Measurements from ENCODE around the gene ATP8B4.
"Not testable (repeated sequence)": the region's sequence is repeated elsewhere in the genome, so short reads cannot be mapped to it uniquely, and the experiment has no call there.

The ATP8B4 gene

GRCh38 chr15:50140983-50141382 is 21.9 kb upstream of the ATP8B4 start:
- H3K4me3 ChIP-seq (ENCODE audit: low read length): no peak overlapping the region
- DNase-seq (ENCODE audit: low read depth, low spot score): no peak

- no peak overlapping the region for H3K4me3 ChIP-seq (ENCODE audit: low read length)
- no peak for DNase-seq (ENCODE audit: low read depth, low spot score)
These were observed 21.1 kb upstream of the ATP8B4 start for GRCh38 chr15:50140098-50140497.

DNA sequence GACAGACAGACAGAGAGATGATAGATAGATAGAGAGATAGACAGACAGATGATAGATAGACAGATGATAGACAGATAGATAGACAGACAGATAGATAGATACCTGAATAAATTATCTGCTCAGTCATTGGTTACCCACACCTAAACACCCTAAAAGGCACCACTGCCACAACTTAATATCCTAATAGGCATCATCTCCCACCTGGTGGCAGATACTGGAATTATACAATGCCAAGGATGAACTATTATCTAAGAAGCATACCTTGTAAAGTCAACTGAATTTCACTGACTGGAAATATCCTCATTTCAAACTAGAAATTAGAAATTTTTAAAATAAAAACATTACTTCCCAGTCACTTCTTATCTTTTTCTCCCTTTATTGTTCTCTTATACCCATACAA is 19.4 kb upstream of the ATP8B4 start:
- no peak for DNase-seq (ENCODE audit: low read depth, low spot score)
- H3K4me3 ChIP-seq (ENCODE audit: low read length): no peak overlapping the region

DNA sequence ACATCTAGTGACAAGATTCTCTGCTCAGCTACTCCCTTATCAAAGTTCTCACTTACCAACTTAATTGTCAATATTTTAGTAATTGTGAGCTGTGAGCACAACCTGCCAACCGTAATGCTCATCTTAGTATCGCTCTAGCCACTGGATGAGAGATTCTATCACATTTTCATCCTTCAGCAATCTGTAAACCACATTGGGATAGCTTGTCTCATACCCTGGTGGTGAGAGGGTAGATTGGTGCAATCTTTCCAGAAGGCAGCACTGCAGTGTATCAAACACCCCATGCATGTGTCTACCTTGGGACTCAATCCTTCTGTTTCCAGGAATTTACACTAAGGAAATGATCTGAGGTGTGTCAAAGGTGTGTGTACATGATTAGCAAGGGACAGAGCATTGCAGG is 18.9 kb upstream of the ATP8B4 start:
- no peak for DNase-seq (ENCODE audit: low read depth, low spot score)
- H3K4me3 ChIP-seq (ENCODE audit: low read length): no peak overlapping the region

- DNase-seq (ENCODE audit: low read depth, low spot score): no peak
- H3K4me3 ChIP-seq (ENCODE audit: low read length): no peak overlapping the region
These were observed 18.3 kb upstream of the ATP8B4 start for GRCh38 chr15:50137330-50137761.

- no peak for DNase-seq (ENCODE audit: low read depth, low spot score)
- H3K4me3 ChIP-seq (ENCODE audit: low read length): no peak overlapping the region
These were observed 16.1 kb upstream of the ATP8B4 start for GRCh38 chr15:50135031-50135551.

DNA sequence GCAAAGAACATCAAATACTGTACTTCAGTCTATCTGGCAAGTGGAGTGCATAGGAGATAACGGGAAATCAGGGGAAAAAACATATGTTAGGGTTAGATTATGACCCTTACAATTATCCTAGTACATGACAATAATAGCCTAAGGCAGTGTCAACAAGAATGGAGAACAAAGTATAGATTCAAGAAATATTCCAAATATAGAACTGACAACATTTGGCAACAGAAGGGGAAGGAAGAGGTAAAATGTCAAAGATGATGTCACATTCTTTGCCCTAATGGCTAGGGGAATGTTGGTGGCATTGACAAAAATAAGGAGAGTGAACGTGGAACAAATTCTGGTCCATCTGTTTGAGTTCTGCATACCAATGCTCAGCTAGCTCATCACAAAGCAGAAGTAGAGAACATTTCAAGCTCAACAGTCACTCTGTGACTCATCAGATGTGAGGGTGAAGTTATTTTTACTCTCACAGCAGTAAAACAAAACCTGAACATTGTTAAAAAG is 15.5 kb upstream of the ATP8B4 start:
- no peak overlapping the region for H3K4me3 ChIP-seq (ENCODE audit: low read length)
- DNase-seq (ENCODE audit: low read depth, low spot score): no peak

DNA sequence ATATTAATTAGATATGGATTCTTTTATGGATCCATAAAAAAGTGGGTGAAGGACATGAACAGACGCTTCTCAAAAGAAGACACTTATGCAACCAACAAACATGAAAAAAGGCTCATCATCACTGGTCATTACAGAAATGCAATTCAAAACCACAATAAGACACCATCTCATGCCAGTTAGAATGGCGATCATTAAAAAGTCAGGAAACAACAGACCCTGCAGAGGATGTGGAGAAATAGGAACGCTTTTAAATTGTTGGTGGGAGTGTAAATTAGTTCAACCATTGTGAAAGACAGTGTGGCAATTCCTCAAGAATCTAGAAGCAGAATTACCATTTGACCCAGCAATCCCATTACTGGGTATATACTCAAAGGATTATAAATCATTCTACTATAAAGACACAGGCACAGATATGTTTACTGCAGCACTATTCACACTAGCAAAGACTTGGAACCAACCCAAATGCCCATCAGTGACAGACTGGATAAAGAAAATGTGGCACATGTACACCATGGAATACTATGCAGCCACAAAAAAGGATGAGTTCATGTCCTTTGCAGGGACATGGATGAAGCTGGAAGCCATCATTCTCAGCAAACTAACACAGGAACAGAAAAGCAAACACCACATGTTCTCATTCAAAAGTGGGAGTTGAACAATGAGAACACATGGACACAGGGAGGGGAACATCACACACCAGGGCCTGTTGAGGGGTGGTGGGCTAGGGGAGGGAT is 13.4 kb upstream of the ATP8B4 start:
- H3K4me3 ChIP-seq (ENCODE audit: low read length); DNase-seq (ENCODE audit: low read depth, low spot score): not testable (repeated sequence)

GRCh38 chr15:50131617-50132016 is 12.6 kb upstream of the ATP8B4 start:
- DNase-seq (ENCODE audit: low read depth, low spot score): no peak
- no peak overlapping the region for H3K4me3 ChIP-seq (ENCODE audit: low read length)

DNA sequence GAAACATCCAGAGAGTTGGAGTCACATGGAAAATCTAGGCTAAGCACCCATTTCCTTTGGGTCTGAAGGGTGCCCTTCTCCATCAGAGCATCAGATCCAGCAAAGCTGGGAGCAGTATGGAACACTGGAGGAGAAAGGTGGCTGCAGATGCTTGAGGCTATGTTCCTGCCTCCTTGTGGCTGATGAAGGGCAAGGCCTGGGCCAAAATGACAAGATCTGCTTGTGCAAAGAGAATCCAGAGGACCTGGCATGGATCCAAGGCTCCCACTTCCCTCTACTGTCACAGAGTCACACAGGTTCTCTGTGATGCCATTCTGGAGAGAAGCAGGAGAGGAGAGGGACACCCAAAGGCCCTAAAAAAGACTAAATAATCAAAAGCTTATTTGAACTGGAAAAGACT is 9.2 kb upstream of the ATP8B4 start:
- no peak overlapping the region for H3K4me3 ChIP-seq (ENCODE audit: low read length)
- DNase-seq (ENCODE audit: low read depth, low spot score): no peak

DNA sequence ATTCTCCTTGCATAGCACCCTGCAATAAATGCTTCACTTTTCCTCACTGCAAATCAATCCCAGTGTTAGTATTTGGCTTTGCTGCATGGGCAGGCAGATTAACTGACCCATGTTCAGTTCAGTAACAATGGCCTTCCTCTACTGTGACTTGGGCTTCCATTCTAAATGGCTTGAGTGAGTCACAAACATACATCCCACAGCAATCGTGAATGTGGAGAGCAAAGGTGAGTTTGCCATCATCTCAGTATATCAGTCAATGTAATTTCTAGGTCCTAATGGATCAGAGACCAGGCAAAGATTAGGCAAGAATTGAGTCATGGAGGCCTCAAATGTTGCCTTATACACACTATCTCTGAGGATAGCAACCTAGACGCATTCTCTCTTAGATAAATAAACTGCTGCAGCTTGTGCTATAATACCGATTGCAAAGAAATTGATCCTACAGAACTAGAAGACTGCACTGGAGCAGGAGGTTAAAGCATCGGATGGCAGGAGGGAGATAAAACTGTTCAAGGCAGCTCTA is 8.3 kb upstream of the ATP8B4 start:
- H3K4me3 ChIP-seq (ENCODE audit: low read length): no peak overlapping the region
- no peak for DNase-seq (ENCODE audit: low read depth, low spot score)

DNA sequence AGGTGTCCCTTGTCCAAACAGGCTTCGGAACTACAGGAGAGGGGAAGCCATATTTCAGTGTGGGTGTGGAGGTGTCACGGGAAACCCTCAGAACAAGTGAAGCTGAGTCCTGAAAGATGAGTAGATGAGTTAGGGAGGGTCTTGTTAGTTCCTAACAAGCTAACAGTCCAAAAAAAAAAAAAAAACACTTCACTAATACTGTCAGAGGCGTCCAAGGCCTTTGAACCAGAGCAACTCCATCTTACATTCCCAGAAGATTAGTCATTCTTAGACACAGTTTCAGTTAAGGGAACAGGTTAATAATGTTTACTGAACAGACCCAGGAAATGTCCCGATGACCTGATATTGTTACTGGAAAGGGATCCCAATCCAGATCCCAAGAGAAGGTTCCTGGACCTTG is 7.0 kb upstream of the ATP8B4 start:
- no peak overlapping the region for H3K4me3 ChIP-seq (ENCODE audit: low read length)
- no peak for DNase-seq (ENCODE audit: low read depth, low spot score)

- no peak overlapping the region for H3K4me3 ChIP-seq (ENCODE audit: low read length)
- no peak for DNase-seq (ENCODE audit: low read depth, low spot score)
These were observed 5.6 kb upstream of the ATP8B4 start for GRCh38 chr15:50124631-50125030.

DNA sequence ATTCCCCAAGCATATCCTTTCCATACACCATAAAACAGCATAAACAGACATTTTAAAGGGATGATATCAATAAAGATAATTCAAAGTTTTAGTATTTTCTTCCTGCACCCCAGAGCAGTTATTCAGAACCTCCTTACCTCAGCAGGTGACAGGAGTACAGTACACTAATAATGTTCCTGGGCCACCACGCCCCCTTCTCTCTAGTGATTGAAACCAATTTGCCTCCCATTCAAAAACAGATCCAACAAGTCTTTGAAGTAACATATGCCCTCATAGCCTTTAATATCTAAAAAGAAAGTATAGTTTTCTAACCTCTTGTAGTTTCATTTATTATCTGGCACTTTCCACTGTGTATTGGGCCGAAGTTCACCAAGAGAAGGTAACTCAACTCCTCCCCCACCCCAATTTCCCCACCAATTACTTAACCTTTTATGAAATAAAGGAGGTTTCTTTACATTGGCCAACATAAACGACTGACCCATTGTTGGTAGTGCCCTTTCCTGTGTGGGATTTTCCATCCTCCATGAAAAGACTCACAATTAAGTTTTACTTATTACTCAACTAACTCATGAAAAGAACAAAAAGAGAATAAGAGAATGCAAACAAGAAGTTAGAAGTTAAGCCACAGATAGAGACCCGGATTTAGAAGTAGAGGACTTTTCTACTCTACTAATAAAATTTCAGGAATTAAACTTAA is 5.0 kb upstream of the ATP8B4 start:
- no peak for DNase-seq (ENCODE audit: low read depth, low spot score)
- H3K4me3 ChIP-seq (ENCODE audit: low read length): no peak overlapping the region

DNA sequence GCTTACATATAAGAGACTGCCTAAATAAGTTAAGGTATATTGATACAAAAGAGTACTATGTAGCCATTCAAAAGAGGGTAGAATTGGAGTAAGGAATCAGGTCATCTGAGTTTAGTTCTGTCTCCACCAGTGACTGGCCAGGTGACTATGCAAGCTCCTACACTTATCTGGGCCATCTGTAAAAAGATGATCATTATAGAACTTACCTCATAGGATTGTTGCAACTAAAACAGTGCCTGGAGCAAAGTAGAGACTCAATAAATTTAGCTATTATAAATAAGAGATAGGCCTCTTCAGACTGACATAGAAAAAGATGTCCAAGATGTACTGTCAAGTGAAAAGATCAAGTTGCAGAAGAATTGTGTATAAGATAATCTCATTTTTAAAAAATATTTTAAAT is 1.7 kb upstream of the ATP8B4 start:
- no peak for DNase-seq (ENCODE audit: low read depth, low spot score)

GRCh38 chr15:50117431-50118027 is 1.5 kb downstream of the ATP8B4 start:
- H3K4me3 ChIP-seq (ENCODE audit: low read length): no peak overlapping the region
- no peak for DNase-seq (ENCODE audit: low read depth, low spot score)

More for the DNA sequence above, 1.7 kb upstream of the ATP8B4 start:
- no peak overlapping the region for H3K4me3 ChIP-seq (ENCODE audit: low read length)

GRCh38 chr15:50116477-50116876 is 2.6 kb downstream of the ATP8B4 start:
- H3K4me3 ChIP-seq (ENCODE audit: low read length): no peak overlapping the region
- no peak for DNase-seq (ENCODE audit: low read depth, low spot score)

- no peak overlapping the region for H3K4me3 ChIP-seq (ENCODE audit: low read length)
- no peak for DNase-seq (ENCODE audit: low read depth, low spot score)
These were observed 4.8 kb downstream of the ATP8B4 start for GRCh38 chr15:50113992-50114780.

GRCh38 chr15:50113187-50113505 is 5.9 kb downstream of the ATP8B4 start:
- H3K4me3 ChIP-seq (ENCODE audit: low read length): no peak overlapping the region
- DNase-seq (ENCODE audit: low read depth, low spot score): no peak
